AG04450 (cell line): Measurements from ENCODE around the gene RFTN1. TPM values are rescaled to one million over a fixed set of nuclear protein-coding genes. Genes with fewer than 3 reads are reported as not detected.
A peak's percentile ranks its signal among the peaks of the same experiment; 100 is the strongest.

Source experiments
- CTCF ChIA-PET: fragments of 300-600, 350-600 bp; formaldehyde crosslinking; extraction: SDS; loops from one replicate; lab custom pipeline; 2022; ENCODE audit warnings: antibody characterized with exemption, inconsistent platforms; lab: Charles Lee
- POLR2A ChIA-PET: fragments of 350-600 bp; formaldehyde crosslinking; extraction: SDS; loops from one replicate; lab custom pipeline; 2021; ENCODE audit warnings: antibody characterized with exemption, inconsistent platforms; lab: Yijun Ruan, JAX
- DNase-seq: peaks from one replicate; pipeline ENCODE4 v3.0.0-alpha.2; 2011; ENCODE audit warnings: low read depth, low spot score
- H3K27ac ChIP-seq: one replicate; pipeline ENCODE4 v1.5.1; 2012; ENCODE audit warnings: low read depth, low read length, control low read depth
- H3K27me3 ChIP-seq: one replicate; pipeline ENCODE4 v1.6.0; 2012; ENCODE audit warnings: low read length; ENCODE audit not compliant: control insufficient read depth, insufficient read depth
- H3K4me3 ChIP-seq: 2 replicates; pipeline ENCODE4 v1.5.1; 2011; ENCODE audit warnings: mild to moderate bottlenecking, low read depth, low read length, control low read depth
- H3K9me3 ChIP-seq: 2 replicates; pipeline ENCODE4 v1.5.1; 2012; ENCODE audit warnings: low read length; ENCODE audit not compliant: control insufficient read depth, insufficient read depth
- polyA plus RNA-seq: library from polyadenylated mRNA; depleted of rRNA; stranded (reverse); fragments of >200 nt; gene quantifications from 2 replicates; pipeline ENCODE4 v1.2.3, GENCODE V29; 2011
- TF ChIP-seq, protein P1 (sequence below): IDR thresholded peaks from 2 replicates; pipeline ENCODE4 v1.5.1; 2011; ENCODE audit warnings: low read depth, low read length, control low read depth, inconsistent platforms

The RFTN1 gene
- polyA plus RNA-seq, 1 experiment, result 97.3 TPM

DNA sequence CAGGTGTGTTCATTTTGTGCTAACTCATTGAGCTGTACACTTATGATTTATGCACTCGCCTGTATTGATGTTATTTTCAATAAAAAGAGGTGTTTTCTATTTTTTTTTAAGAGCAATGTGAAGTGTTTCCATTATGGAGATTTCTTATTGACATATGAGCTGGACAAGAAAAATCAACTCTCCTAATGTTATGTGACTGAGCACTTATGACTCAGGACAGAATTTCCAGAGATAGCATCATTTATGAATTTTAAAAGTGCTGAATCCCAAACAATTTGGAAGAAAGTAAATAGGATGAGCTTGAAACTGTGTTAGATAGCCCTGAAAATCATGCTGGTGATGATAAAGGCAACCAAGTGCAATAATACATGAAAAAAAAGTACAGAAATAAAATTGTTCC, 118.9 kb downstream of the RFTN1 start:
- Histone ChIP-seq H3K27me3 (no peaks in the 10 kb centered on the region), H3K9me3 (no peaks in the 10 kb centered on the region), H3K4me3 (no peak overlapping the region), H3K27ac (no peak overlapping the region)
- TF ChIP-seq, protein P1, sequence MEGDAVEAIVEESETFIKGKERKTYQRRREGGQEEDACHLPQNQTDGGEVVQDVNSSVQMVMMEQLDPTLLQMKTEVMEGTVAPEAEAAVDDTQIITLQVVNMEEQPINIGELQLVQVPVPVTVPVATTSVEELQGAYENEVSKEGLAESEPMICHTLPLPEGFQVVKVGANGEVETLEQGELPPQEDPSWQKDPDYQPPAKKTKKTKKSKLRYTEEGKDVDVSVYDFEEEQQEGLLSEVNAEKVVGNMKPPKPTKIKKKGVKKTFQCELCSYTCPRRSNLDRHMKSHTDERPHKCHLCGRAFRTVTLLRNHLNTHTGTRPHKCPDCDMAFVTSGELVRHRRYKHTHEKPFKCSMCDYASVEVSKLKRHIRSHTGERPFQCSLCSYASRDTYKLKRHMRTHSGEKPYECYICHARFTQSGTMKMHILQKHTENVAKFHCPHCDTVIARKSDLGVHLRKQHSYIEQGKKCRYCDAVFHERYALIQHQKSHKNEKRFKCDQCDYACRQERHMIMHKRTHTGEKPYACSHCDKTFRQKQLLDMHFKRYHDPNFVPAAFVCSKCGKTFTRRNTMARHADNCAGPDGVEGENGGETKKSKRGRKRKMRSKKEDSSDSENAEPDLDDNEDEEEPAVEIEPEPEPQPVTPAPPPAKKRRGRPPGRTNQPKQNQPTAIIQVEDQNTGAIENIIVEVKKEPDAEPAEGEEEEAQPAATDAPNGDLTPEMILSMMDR, result no peak
- ChIA-PET POLR2A (no interaction called here), CTCF (interaction anchor here (1.5 kb wide), 1 partner anchor 104 kb away, joined by 6 read pairs; no protein-coding TSS in a partner anchor)
- no peak for DNase-seq

DNA sequence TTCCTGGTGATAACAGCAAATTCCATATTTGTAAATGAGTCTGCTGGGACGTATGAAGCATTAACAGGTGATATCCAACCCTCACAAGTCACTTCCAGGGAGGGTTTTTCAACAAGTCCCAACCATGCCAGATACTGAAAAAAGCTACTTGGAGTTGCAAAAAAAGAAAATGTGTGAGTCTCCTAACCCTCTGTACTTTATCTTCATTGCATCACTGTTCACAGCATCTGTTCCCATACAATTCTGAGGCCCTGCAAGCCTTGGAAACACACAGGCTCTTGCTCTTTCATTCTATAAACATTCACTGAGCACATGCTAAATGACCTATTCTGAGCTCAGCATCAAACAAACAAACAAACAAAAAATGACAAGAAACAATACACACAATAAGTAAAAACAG, 120.8 kb downstream of the RFTN1 start:
- POLR2A ChIA-PET, result interaction anchor here (0.5 kb wide), 1 partner anchor 1072 kb away, joined by 4 read pairs; no protein-coding TSS in a partner anchor
- Histone ChIP-seq H3K9me3 (no peaks in the 10 kb centered on the region), H3K27ac (peak overlapping the region; percentile 75), H3K4me3 (no peak overlapping the region), H3K27me3 (no peaks in the 10 kb centered on the region)
- TF ChIP-seq, protein P1, result no peak
- CTCF ChIA-PET, result no interaction called here
- peak; percentile 53 for DNase-seq

DNA sequence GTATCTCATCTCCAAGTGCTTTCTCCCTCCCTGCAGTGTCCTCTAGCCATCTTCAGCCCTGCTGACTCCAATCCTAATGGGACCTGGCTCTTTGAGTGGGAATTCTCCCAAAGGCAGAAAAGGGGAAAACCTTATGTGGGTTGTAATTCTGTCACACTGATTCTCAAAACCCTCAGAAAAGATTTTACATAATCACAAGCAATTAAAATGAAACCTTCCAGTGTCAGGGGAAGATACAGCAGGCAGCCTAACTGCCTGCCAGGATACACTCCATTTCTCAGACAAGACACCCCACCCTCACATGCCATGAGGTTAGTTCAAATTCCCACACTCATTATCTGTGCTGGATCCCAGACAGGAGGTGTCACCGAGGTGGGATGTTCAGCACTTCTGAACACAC, 121.4 kb downstream of the RFTN1 start:
- peak overlapping the region; percentile 12 for H3K27ac ChIP-seq
- TF ChIP-seq, protein P1, result no peak
- no peak overlapping the region for H3K4me3 ChIP-seq
- ChIA-PET POLR2A (no interaction called here), CTCF (no interaction called here)
- no peaks in the 10 kb centered on the region for H3K27me3 ChIP-seq
- H3K9me3 ChIP-seq, result no peaks in the 10 kb centered on the region
- DNase-seq, result no peak

DNA sequence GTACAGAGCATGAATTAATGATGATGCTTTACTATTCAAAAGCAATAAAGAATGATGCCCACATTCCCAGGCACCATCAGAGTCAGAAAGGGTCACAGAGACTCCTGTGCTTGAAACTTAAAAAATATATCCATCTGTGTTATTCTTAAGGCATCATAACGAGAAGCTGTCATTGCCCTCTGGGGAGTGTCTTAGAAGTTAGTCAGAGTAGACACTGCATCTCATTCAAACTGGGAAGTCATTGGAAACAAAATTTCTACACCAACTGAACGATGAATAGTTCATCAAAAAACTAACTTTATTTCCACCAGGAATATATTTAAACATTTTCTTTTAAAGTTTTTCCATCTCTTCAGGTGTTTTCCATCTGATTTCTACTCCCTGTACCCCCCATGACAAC, 122.9 kb downstream of the RFTN1 start:
- no peaks in the 10 kb centered on the region for H3K27me3 ChIP-seq
- ChIA-PET POLR2A (interaction anchor here (0.6 kb wide), 1 partner anchor 10 kb away, joined by 3 read pairs; no protein-coding TSS in a partner anchor), CTCF (no interaction called here)
- H3K4me3 ChIP-seq, result no peak overlapping the region
- no peak for DNase-seq
- TF ChIP-seq, protein P1, result no peak
- H3K9me3 ChIP-seq, result no peaks in the 10 kb centered on the region
- no peak overlapping the region for H3K27ac ChIP-seq

DNA sequence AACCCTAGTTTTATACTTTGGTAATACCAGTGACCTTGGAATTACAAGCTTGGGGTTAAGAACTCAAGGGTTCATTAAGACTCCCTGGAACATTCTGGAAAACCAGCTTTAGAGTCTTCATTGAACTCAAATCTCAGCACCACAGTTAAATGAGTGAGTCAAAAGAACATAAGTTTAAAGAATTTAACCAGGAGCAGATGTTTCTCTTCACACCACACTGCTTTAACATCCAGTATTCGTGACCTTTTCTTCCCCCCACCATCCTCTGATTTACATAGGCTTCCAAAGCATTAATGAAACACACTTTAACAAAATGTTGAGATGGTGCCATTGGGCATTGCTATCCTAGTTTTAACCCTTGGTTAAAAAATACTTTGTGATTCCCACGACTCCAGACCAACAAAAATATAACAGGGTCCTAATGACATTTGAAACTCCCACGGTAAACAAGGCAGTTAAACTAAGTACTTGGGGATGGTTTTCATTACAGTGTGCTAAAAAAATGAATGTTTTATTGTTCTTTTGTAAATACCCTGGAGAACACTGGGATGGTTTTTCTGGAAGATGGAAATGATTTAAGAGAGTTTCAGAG, 124.6 kb downstream of the RFTN1 start:
- ChIA-PET CTCF (interaction anchor here (0.5 kb wide), 1 partner anchor 123 kb away, joined by 3 read pairs; no protein-coding TSS in a partner anchor), POLR2A (interaction anchor here (0.7 to 1.3 kb wide), 2 partner anchors 39 to 101 kb away, joined by 3 read pairs; no protein-coding TSS in a partner anchor)
- peak; percentile 52 for DNase-seq
- Histone ChIP-seq H3K27me3 (no peaks in the 10 kb centered on the region), H3K27ac (no peak overlapping the region), H3K9me3 (no peaks in the 10 kb centered on the region), H3K4me3 (no peak overlapping the region)
- TF ChIP-seq, protein P1, result no peak
